HepG2 (cell line): ENCODE measurements around the gene PCNT. TPM values are rescaled to one million over a fixed set of nuclear protein-coding genes. Genes with fewer than 3 reads are reported as not detected.

Experiments used
- ATAC-seq: fragments of 200-7000 bp; cut with Tn5 transposase; 3 replicates; pipeline ENCODE4 v1.9.1; 2020; ENCODE audit warnings: mild to moderate bottlenecking, moderate library complexity
- BruUV-seq: library from RNA; stranded (reverse); fragments of 400-500 nt; replicated peaks from 2 replicates; lab custom pipeline; 2021; lab: Mats Ljungman, UMichigan
- CTCF ChIA-PET: fragments of 300-600 bp; formaldehyde crosslinking; extraction: SDS; loops from one replicate; lab custom pipeline; 2021; ENCODE audit warnings: low total read pairs, inconsistent platforms, low intra/inter-chr PET ratio; lab: Yijun Ruan, JAX
- POLR2A ChIA-PET: fragments of 350-600 bp; sonication (Branson Sonifier 250); formaldehyde crosslinking; loops from one replicate; lab custom pipeline; 2020; ENCODE audit warnings: antibody characterized with exemption, inconsistent platforms; lab: Yijun Ruan, JAX
- DNase-seq: peaks from one replicate; pipeline ENCODE4 v3.0.0-alpha.2; 2015; ENCODE audit warnings: low spot score
- FAIRE-seq: peaks from 3 replicates; lab custom pipeline; 2011; peaks lifted over from hg19 to GRCh38; lab: Jason Lieb, UNC
- H2AFZ ChIP-seq: one replicate; pipeline ENCODE4 v1.6.1; 2011; ENCODE audit warnings: low read length, inconsistent platforms
- H3K27ac ChIP-seq: fragments of 300-600 bp; 3 replicates; pipeline ENCODE4 v1.8.0; 2011; ENCODE audit warnings: mixed run types, mild to moderate bottlenecking, mixed read lengths, low read length, inconsistent platforms; ENCODE audit not compliant: insufficient read depth; ENCODE audit errors: extremely low read length
- H3K27me3 ChIP-seq, 2 experiments: fragments of 200-600 bp in 1 of 2; 2 replicates in 1 of 2; 3 replicates in 1 of 2; pipeline versions ENCODE4 v1.6.0 to v1.8.0; 2011; ENCODE audit warnings: low read length in 2 of 2, mild to moderate bottlenecking in 2 of 2, moderate library complexity in 2 of 2, inconsistent platforms in 1 of 2; ENCODE audit not compliant: insufficient read depth in 2 of 2, control insufficient read depth in 1 of 2
- H3K36me3 ChIP-seq, 2 experiments: fragments of 200-600 bp in 1 of 2; replicated peaks in 1 of 2; 2 replicates in 1 of 2; 3 replicates in 1 of 2; pipeline versions ENCODE4 v1.5.1 to v1.8.0; 2011; ENCODE audit warnings: low read length in 2 of 2, inconsistent platforms in 1 of 2; ENCODE audit not compliant: insufficient read depth in 2 of 2, control insufficient read depth in 1 of 2
- H3K4me1 ChIP-seq: 2 replicates; pipeline ENCODE4 v1.5.1; 2012; ENCODE audit warnings: low read length, inconsistent platforms; ENCODE audit not compliant: insufficient read depth
- H3K4me2 ChIP-seq: 2 replicates; pipeline ENCODE4 v1.6.0; 2011; ENCODE audit warnings: low read depth, low read length, inconsistent platforms
- H3K4me3 ChIP-seq, 3 experiments: fragments of 200-600 bp in 1 of 3; sonication (generic), shearing (Covaris generic) in 1 of 3; replicated peaks in 1 of 3; 2 replicates each; pipeline ENCODE4 v1.5.1; 2011 to 2016; ENCODE audit warnings: low read length in 3 of 3, inconsistent platforms in 2 of 3, low read depth in 2 of 3, mild to moderate bottlenecking in 2 of 3, control low read depth in 1 of 3, mixed read lengths in 1 of 3; ENCODE audit not compliant: insufficient read depth in 1 of 3
- H3K79me2 ChIP-seq: one replicate; pipeline ENCODE4 v1.6.1; 2011; ENCODE audit warnings: low read length, inconsistent platforms; ENCODE audit not compliant: insufficient read depth
- H3K9ac ChIP-seq: 2 replicates; pipeline ENCODE4 v1.6.0; 2011; ENCODE audit warnings: mild to moderate bottlenecking, low read depth, low read length, inconsistent platforms; ENCODE audit not compliant: insufficient read depth
- H3K9me3 ChIP-seq: 2 replicates; pipeline ENCODE4 v1.5.1; 2012; ENCODE audit warnings: mild to moderate bottlenecking, low read length
- H4K20me1 ChIP-seq: 2 replicates; pipeline ENCODE4 v1.6.0; 2011; ENCODE audit warnings: inconsistent platforms, mild to moderate bottlenecking, low read length, moderate library complexity; ENCODE audit not compliant: insufficient read depth
- GATAD1 ChIP-seq: IDR thresholded peaks from 2 replicates; pipeline ENCODE4 v1.6.1; 2016; ENCODE audit warnings: missing genetic modification reagents, missing compliant biosample characterization
- HOXA3 ChIP-seq: sonication (generic); formaldehyde crosslinking; IDR thresholded peaks from 2 replicates; pipeline ENCODE4 v1.5.0; 2020; ENCODE audit warnings: missing genetic modification reagents
- MXI1 ChIP-seq: IDR thresholded peaks from 3 replicates; pipeline ENCODE4 v1.6.1; 2012; ENCODE audit warnings: low read depth, low read length, inconsistent platforms, borderline replicate concordance
- ZFY ChIP-seq: sonication (generic); formaldehyde crosslinking; IDR thresholded peaks from 2 replicates; pipeline ENCODE4 v1.4.0; 2020; ENCODE audit warnings: missing genetic modification reagents
- WGBS: methylation state at CpG from one replicate; pipeline ENCODE4 v1.1.6; 2017; ENCODE audit warnings: low lambda C conversion rate; 5-methylcytosine and 5-hydroxymethylcytosine counted together
- in situ Hi-C: cut with HindIII; loops from 2 replicates; pipeline ENCODE4 v1.10.0; 2017; ENCODE audit warnings: low pct_unique_long_range_greater_than_20kb; ENCODE audit not compliant: extremely low pct_ligation_motif_present
- intact Hi-C: fragments of 100-400 bp; cut with micrococcal nuclease; formaldehyde crosslinking; loops from one replicate; pipeline ENCODE4 v1.10.0; 2022; ENCODE audit not compliant: unreplicated experiment
- polyA plus RNA-seq, 8 experiments: library from polyadenylated mRNA; depleted of rRNA in 3 of 8; stranded (reverse) in 7 of 8; unstranded in 1 of 8; fragments of >200 nt; fragmentation: Illumina TruSeq in 4 of 8; extraction: Trizol in 4 of 8; gene quantifications; 2 replicates each; pipeline versions ENCODE4 v1.2.1 to v1.2.3, GENCODE V29; 2011 to 2016; ENCODE audit warnings: low read depth in 4 of 8, missing spikeins in 1 of 8, mixed read lengths in 1 of 8; ENCODE audit not compliant: insufficient read depth in 1 of 8
- total RNA-seq, 5 experiments: library from RNA; depleted of rRNA; stranded (reverse); fragments of >200 nt; fragmentation: Illumina TruSeq; extraction: Trizol; gene quantifications; 2 replicates each; pipeline ENCODE4 v1.2.3, GENCODE V29; 2016; ENCODE audit warnings: low read depth in 1 of 5
- TF ChIP-seq, protein P1 (sequence below): sonication (generic); IDR thresholded peaks from 2 replicates; pipeline ENCODE4 v1.6.1; 2016; ENCODE audit warnings: low read depth, borderline replicate concordance
- TF ChIP-seq, protein P2 (sequence below): sonication (generic); formaldehyde crosslinking; IDR thresholded peaks from 2 replicates; pipeline ENCODE4 v1.5.1; 2020; ENCODE audit warnings: mild to moderate bottlenecking, missing genetic modification reagents, moderate library complexity
- TF ChIP-seq, protein P3 (sequence below): sonication (generic); formaldehyde crosslinking; conservative IDR thresholded peaks from 2 replicates; pipeline ENCODE4 v1.4.0; 2020; ENCODE audit warnings: mild to moderate bottlenecking, missing genetic modification reagents, moderate library complexity

Gene PCNT
- total and polyA plus RNA-seq, 2 of the 13 experiments (the other 11 are each of a cell fraction or from before 2014, with no cell fraction given), result 5.6 to 12.4 TPM

DNA sequence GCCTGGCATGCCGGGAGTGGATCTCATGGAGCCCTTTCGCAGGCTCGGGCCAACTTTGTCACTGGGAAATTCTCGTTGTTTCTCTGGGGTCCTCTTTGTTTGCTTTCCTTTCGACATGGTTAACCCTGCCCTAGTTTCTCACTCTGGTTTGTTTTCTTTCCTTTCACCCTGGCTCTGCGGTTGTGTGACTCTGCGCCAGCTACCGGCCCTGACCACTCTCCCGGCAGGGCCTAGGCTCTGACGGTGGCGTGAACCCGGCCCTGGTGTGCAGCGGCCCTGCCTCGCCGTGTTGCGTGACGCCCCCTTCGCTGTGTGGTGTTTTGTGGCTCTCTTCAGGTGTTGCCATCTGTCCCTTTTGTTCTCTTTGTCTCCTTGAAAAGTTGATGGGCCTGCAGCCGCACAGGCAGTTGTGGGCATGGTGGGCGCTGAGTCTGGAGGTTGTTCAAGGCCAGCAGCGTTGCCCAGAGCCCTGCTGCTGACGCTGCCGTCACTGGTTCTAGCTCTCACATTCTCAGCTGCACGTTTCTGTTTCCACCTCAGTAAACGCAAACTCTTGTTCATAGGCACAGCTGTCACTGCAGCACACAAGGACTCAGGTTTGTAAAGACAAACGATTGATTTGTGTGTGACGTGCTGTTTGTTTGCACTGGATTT lies 70.1 kb downstream of the PCNT start:
- DNase-seq (peak; percentile 12), FAIRE-seq (no peak), ATAC-seq (peak; percentile 65)
- H3K9ac ChIP-seq, result peak overlapping the region; percentile 58; the same call in 1 of the 2 replicates
- H2AFZ ChIP-seq, result no peak overlapping the region
- H3K27me3 ChIP-seq, result no peaks in the 10 kb centered on the region
- POLR2A ChIA-PET, result no interaction called here
- 59% methylated on average over 24 of the region's 27 CpGs for WGBS
- peaks cover 20% of the 10 kb centered on the region for H3K4me1 ChIP-seq
- H3K36me3 ChIP-seq, result peaks cover 11 to 37% of the 10 kb centered on the region in 2 experiments; a peak in 4 of 5 replicates
- intact Hi-C loops (no loop called here), in situ Hi-C loops (no loop called here)
- peak overlapping the region in 1 of 3 experiments; percentile 13; a peak in 1 of 6 replicates for H3K4me3 ChIP-seq
- peak overlapping the region; percentile 71 for H3K27ac ChIP-seq
- TF ChIP-seq HOXA3 (CRISPR knock-in tag), result no peak
- TF ChIP-seq ZFY (CRISPR knock-in tag), result peak; percentile 28; the same call in 1 of the 2 replicates
- TF ChIP-seq, protein P1, sequence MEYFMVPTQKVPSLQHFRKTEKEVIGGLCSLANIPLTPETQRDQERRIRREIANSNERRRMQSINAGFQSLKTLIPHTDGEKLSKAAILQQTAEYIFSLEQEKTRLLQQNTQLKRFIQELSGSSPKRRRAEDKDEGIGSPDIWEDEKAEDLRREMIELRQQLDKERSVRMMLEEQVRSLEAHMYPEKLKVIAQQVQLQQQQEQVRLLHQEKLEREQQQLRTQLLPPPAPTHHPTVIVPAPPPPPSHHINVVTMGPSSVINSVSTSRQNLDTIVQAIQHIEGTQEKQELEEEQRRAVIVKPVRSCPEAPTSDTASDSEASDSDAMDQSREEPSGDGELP, result 0 out of 2 replicates have a peak, but pooled peaks have one; percentile 1
- TF ChIP-seq, protein P2, sequence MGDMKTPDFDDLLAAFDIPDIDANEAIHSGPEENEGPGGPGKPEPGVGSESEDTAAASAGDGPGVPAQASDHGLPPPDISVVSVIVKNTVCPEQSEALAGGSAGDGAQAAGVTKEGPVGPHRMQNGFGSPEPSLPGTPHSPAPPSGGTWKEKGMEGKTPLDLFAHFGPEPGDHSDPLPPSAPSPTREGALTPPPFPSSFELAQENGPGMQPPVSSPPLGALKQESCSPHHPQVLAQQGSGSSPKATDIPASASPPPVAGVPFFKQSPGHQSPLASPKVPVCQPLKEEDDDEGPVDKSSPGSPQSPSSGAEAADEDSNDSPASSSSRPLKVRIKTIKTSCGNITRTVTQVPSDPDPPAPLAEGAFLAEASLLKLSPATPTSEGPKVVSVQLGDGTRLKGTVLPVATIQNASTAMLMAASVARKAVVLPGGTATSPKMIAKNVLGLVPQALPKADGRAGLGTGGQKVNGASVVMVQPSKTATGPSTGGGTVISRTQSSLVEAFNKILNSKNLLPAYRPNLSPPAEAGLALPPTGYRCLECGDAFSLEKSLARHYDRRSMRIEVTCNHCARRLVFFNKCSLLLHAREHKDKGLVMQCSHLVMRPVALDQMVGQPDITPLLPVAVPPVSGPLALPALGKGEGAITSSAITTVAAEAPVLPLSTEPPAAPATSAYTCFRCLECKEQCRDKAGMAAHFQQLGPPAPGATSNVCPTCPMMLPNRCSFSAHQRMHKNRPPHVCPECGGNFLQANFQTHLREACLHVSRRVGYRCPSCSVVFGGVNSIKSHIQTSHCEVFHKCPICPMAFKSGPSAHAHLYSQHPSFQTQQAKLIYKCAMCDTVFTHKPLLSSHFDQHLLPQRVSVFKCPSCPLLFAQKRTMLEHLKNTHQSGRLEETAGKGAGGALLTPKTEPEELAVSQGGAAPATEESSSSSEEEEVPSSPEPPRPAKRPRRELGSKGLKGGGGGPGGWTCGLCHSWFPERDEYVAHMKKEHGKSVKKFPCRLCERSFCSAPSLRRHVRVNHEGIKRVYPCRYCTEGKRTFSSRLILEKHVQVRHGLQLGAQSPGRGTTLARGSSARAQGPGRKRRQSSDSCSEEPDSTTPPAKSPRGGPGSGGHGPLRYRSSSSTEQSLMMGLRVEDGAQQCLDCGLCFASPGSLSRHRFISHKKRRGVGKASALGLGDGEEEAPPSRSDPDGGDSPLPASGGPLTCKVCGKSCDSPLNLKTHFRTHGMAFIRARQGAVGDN (CRISPR knock-in tag), result peak; percentile 50
- TF ChIP-seq GATAD1 (CRISPR knock-in tag), result no peak
- TF ChIP-seq, protein P3, sequence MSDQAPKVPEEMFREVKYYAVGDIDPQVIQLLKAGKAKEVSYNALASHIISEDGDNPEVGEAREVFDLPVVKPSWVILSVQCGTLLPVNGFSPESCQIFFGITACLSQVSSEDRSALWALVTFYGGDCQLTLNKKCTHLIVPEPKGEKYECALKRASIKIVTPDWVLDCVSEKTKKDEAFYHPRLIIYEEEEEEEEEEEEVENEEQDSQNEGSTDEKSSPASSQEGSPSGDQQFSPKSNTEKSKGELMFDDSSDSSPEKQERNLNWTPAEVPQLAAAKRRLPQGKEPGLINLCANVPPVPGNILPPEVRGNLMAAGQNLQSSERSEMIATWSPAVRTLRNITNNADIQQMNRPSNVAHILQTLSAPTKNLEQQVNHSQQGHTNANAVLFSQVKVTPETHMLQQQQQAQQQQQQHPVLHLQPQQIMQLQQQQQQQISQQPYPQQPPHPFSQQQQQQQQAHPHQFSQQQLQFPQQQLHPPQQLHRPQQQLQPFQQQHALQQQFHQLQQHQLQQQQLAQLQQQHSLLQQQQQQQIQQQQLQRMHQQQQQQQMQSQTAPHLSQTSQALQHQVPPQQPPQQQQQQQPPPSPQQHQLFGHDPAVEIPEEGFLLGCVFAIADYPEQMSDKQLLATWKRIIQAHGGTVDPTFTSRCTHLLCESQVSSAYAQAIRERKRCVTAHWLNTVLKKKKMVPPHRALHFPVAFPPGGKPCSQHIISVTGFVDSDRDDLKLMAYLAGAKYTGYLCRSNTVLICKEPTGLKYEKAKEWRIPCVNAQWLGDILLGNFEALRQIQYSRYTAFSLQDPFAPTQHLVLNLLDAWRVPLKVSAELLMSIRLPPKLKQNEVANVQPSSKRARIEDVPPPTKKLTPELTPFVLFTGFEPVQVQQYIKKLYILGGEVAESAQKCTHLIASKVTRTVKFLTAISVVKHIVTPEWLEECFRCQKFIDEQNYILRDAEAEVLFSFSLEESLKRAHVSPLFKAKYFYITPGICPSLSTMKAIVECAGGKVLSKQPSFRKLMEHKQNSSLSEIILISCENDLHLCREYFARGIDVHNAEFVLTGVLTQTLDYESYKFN (CRISPR knock-in tag), result 0 out of 2 replicates have a peak, but pooled peaks have one; percentile 17
- TF ChIP-seq MXI1, result peak; percentile 30; the same call in 1 of the 3 replicates
- no peaks in the 10 kb centered on the region for H3K79me2 ChIP-seq
- no TSS peak for BruUV-seq
- H4K20me1 ChIP-seq, result no peaks in the 10 kb centered on the region
- CTCF ChIA-PET, result no interaction called here
- no peaks in the 10 kb centered on the region for H3K9me3 ChIP-seq
- H3K4me2 ChIP-seq, result peak overlapping the region; percentile 14
